GM12891 (cell line): Measurements from ENCODE around the gene GMEB1.
"Not testable (repeated sequence)": the region's sequence is repeated elsewhere in the genome, so short reads cannot be mapped to it uniquely, and the experiment has no call there.

Experiments used
- DNase-seq: peaks from one replicate; pipeline ENCODE4 v3.0.0; 2011; ENCODE audit warnings: low spot score; ENCODE audit not compliant: insufficient read length
- FAIRE-seq: peaks from 2 replicates; lab custom pipeline; 2011; peaks lifted over from hg19 to GRCh38; lab: Jason Lieb, UNC
- PAX5 ChIP-seq: IDR thresholded peaks from 2 replicates; pipeline ENCODE4 v1.6.1; 2011; ENCODE audit warnings: low read length, moderate library complexity, mild to moderate bottlenecking; ENCODE audit not compliant: insufficient read depth, severe bottlenecking
- POLR2A ChIP-seq: IDR thresholded peaks from 2 replicates; pipeline ENCODE4 v1.6.1; 2011; ENCODE audit warnings: low read depth, low read length, control low read depth
- POLR2AphosphoS5 ChIP-seq: IDR thresholded peaks from 2 replicates; pipeline ENCODE4 v1.6.1; 2011; ENCODE audit warnings: low read depth, low read length, control low read depth
- POU2F2 ChIP-seq: IDR thresholded peaks from 2 replicates; pipeline ENCODE4 v1.6.1; 2011; ENCODE audit warnings: low read depth, mild to moderate bottlenecking, control low read depth, low read length, moderate library complexity
- SPI1 ChIP-seq: IDR thresholded peaks from 2 replicates; pipeline ENCODE4 v1.6.1; 2011; ENCODE audit warnings: low read depth, low read length, control low read depth
- TAF1 ChIP-seq: IDR thresholded peaks from 2 replicates; pipeline ENCODE4 v1.6.1; 2011; ENCODE audit warnings: low read depth, low read length, control low read depth

The GMEB1 gene

GRCh38 chr1:28675924-28676257 lies 7.3 kb downstream of the GMEB1 start:
- TF ChIP-seq POLR2A (no peak), SPI1 (no peak), TAF1 (no peak), POLR2AphosphoS5 (no peak), POU2F2 (no peak), PAX5 (no peak)
- DNase-seq (no peak), FAIRE-seq (no peak)

DNA sequence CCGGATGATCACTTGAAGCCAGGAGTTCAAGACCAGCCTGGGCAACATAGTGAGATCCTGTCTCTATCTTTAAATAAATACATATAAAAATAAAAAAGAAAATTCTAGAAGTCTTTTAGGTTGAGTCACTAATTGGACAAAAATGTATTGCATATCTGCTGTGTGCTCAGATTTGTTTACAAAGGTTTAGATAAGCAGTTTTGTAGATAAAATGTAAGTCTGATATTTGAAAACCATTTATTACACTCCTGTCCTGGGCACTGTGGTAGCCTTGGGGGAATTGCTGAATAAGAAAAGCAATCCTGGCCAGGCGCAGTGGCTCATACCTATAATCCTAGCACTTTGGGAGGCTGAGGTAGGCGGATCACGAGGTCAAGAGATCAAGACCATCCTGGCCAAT lies 11.6 kb downstream of the GMEB1 start:
- FAIRE-seq (no peak), DNase-seq (no peak)
- TF ChIP-seq SPI1 (no peak), POLR2A (no peak), TAF1 (no peak), POLR2AphosphoS5 (no peak), PAX5 (no peak), POU2F2 (no peak)

DNA sequence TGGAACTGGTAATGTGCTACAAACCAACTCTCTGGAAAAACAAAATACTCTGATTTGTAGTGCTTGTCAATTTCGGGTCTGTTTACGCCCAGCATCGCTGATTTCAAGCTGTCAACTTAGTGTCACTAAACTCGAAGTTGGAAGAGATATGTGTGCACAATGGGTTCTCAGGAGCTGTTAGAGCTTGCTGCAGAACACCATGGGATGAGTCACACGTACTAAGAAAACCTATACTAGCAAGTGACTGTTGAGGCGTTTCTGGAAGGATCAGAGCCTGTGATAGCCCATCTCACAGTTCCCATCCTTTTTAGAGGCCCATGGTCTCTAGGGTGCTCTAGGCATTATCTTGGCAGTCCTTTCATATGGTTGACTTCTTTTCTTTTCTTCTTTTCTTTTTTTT lies 14.3 kb downstream of the GMEB1 start:
- FAIRE-seq (no peak), DNase-seq (no peak)
- no peak for TF ChIP-seq POLR2AphosphoS5
- no peak for TF ChIP-seq POLR2A
- no peak for TF ChIP-seq TAF1
- no peak for TF ChIP-seq POU2F2
- no peak for TF ChIP-seq SPI1

GRCh38 chr1:28684937-28685336 lies 16.4 kb downstream of the GMEB1 start:
- DNase-seq (no peak), FAIRE-seq (no peak)
- TF ChIP-seq POU2F2 (no peak), PAX5 (no peak), TAF1 (no peak), POLR2A (no peak), POLR2AphosphoS5 (no peak), SPI1 (no peak)

DNA sequence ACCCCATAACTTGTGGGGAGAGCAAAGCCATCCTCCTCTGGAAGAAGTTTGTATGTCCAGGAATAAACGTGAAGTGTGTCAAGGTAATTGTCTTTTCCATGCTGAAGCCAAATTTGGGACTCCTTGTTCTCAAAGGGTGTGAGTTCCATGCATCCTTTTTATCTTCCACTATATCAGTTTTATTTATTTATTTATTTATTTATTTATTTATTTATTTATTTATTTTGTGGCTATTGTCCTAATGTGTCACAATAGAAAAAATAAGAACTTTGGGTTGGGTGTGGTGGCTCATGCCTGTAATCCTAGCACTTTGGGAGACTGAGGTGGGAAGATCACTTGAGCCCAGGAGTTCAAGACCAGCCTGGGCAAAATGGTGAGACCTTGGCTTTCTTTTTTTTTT lies 23.0 kb downstream of the GMEB1 start:
- FAIRE-seq: not testable (repeated sequence)

DNA sequence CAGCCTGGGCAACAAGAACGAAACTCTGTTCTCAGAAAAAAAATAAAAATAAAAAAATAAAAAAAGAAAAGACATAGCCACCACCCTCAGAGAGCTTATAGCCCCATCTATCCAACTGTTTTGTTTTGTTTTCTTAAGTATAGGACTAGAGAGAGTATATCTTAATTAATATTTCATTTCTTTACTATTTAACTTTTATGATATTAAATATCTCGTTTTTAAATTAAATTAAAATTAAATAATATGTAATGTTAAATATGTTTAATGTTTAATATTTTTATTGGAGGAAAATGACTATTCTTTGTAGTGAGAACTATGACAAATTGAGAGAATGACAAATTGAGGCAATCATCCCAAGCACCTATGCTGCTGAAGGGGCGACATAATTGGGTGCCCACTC lies 35.0 kb downstream of the GMEB1 start:
- DNase-seq: no peak
- no peak for FAIRE-seq

More for the DNA sequence above, 23.0 kb downstream of the GMEB1 start:
- not testable (repeated sequence) for DNase-seq

DNA sequence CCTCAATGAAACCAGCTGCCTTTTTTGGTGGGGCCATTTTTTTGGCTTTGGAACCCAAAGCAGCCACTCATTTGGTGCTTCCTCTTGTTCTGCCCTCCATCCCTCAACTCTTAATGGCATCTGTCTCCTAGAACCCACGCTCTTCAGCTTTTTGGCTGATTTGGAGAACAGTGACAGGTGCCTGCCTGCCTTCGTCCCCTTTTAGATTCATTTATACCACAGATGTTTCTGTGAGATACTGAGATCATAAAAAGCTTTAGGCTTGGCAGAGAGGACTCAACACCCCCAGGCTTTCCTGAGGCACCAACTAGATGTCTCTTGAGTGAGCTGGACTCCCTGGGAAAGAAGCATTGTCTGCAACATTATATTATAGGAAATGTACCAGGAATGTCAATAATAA lies 47.8 kb downstream of the GMEB1 start:
- FAIRE-seq: no peak
- DNase-seq: no peak
- TF ChIP-seq SPI1 (no peak), TAF1 (no peak), POLR2A (no peak), POU2F2 (no peak), PAX5 (no peak), POLR2AphosphoS5 (no peak)

More for the DNA sequence above, 35.0 kb downstream of the GMEB1 start:
- TF ChIP-seq POLR2A (no peak), PAX5 (no peak), POLR2AphosphoS5 (no peak), SPI1 (no peak), TAF1 (no peak), POU2F2 (no peak)

GRCh38 chr1:28718166-28718565 lies 49.6 kb downstream of the GMEB1 start:
- DNase-seq (no peak), FAIRE-seq (no peak)
- TF ChIP-seq PAX5: no peak
- no peak for TF ChIP-seq TAF1
- no peak for TF ChIP-seq POLR2AphosphoS5
- no peak for TF ChIP-seq POLR2A
- TF ChIP-seq POU2F2: no peak
- no peak for TF ChIP-seq SPI1

- TF ChIP-seq PAX5 (no peak), POLR2A (no peak), POU2F2 (no peak), TAF1 (no peak), POLR2AphosphoS5 (no peak), SPI1 (no peak)
- FAIRE-seq: no peak
- no peak for DNase-seq
Observed at GRCh38 chr1:28718586-28719331, 50.2 kb downstream of the GMEB1 start.

DNA sequence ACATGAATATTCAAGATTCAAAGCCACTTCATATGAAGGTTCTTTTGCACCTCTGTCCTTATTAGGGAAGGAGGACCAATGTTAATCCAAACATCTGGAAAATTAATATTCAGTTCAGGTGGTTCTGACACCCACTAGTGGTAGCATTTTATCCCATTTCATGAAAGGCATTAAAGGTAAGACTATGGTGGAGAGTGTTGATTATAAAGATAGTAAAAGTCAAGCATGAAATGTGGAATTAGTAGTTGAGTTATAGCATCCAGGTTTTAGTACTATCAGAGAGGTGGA lies 50.7 kb downstream of the GMEB1 start:
- DNase-seq (no peak), FAIRE-seq (no peak)
- TF ChIP-seq POLR2AphosphoS5 (no peak), TAF1 (no peak), POLR2A (no peak), POU2F2 (no peak)
